ENCODE measurements around the gene MERTK. TPM values are rescaled to one million over a fixed set of nuclear protein-coding genes. Genes with fewer than 3 reads are reported as not detected.

The MERTK gene
- total and polyA plus RNA-seq, 12 donors, result 23.3 to 152 (median 75.3) TPM

DNA sequence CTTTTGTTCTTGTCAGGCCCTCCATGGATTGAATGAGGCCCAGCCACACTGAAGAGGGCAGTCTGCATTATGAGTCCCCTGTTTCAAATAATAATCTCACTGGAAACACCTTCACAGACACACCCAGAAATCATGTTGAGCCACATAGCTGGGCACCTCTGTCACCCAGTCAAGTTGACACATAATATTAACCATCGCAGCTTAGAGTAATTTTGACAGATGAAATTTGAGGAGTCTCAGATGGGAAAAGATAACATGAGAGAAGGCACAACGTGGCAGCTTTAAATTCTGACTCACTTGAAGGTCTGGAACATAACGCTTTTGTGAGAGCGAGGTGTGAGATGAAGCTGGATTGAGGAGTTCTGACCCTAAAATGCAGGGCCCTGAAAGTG, 85.8 kb downstream of the MERTK start:
- peak overlapping the region in 1 of 5 donors; percentile 19 for H3K27ac ChIP-seq
- no peaks in the 10 kb centered on the region for H3K9me3 ChIP-seq (replicated peaks in 1 of 3)
- DNase-seq, result no peak
- no peaks in the 10 kb centered on the region for H3K27me3 ChIP-seq
- peaks cover 0 to 33% of the 10 kb centered on the region in 2 donors for H3K36me3 ChIP-seq (replicated peaks in 1 of 2)
- TF ChIP-seq CTCF (IDR thresholded peaks at IDR 0.05) (no peak), POLR2A (IDR thresholded peaks at IDR 0.05) (no peak)
- WGBS, 4 donors, result 86 to 90% (median 88%) methylated on average over 4 of the region's 4 CpGs
- H3K4me3 ChIP-seq, result no peak overlapping the region
- H3K4me1 ChIP-seq (replicated peaks in 1 of 2), result peaks cover 15 to 41% of the 10 kb centered on the region in 2 donors
- intact Hi-C loops (cut with DNase I), result no loop called here

- no peak for TF ChIP-seq POLR2A (IDR thresholded peaks at IDR 0.05)
- Histone ChIP-seq H3K4me1 (replicated peaks in 1 of 2) (peaks cover 14 to 31% of the 10 kb centered on the region in 2 donors), H3K27ac (peak overlapping the region in 1 of 5 donors; percentile 63), H3K9me3 (replicated peaks in 1 of 3) (no peaks in the 10 kb centered on the region), H3K27me3 (no peaks in the 10 kb centered on the region), H3K36me3 (replicated peaks in 1 of 2) (peaks cover 0 to 44% of the 10 kb centered on the region in 2 donors), H3K4me3 (no peak overlapping the region)
- intact Hi-C loops (cut with DNase I), result no loop called here
- no peak for DNase-seq
- WGBS, 4 donors, result 68 to 90% (median 80%) methylated on average over 4 of the region's 4 CpGs
Observed at GRCh38 chr2:111985514-111985913, 87.1 kb downstream of the MERTK start.

- WGBS, 4 donors, result 35 to 47% (median 40%) methylated on average over 6 of the region's 6 CpGs
- H3K27me3 ChIP-seq, result no peaks in the 10 kb centered on the region
- H3K9me3 ChIP-seq (replicated peaks in 1 of 3), result no peaks in the 10 kb centered on the region
- peaks cover 14 to 31% of the 10 kb centered on the region in 2 donors for H3K4me1 ChIP-seq (replicated peaks in 1 of 2)
- DNase-seq, result no peak
- TF ChIP-seq POLR2A (IDR thresholded peaks at IDR 0.05), result no peak
- TF ChIP-seq CTCF (IDR thresholded peaks at IDR 0.05), result no peak
- peak overlapping the region in 4 of 5 donors; percentile 38 to 63 (median 45) for H3K27ac ChIP-seq
- intact Hi-C loops (cut with DNase I), result no loop called here
- peaks cover 0 to 50% of the 10 kb centered on the region in 2 donors for H3K36me3 ChIP-seq (replicated peaks in 1 of 2)
- H3K4me3 ChIP-seq, result no peak overlapping the region
Observed at GRCh38 chr2:111986116-111986900, 87.9 kb downstream of the MERTK start.

- H3K27me3 ChIP-seq, result no peaks in the 10 kb centered on the region
- H3K4me1 ChIP-seq (replicated peaks in 1 of 2), result peaks cover 14 to 24% of the 10 kb centered on the region in 2 donors
- H3K36me3 ChIP-seq (replicated peaks in 1 of 2), result peaks cover 0 to 40% of the 10 kb centered on the region in 2 donors
- 79 to 99% (median 94%) methylated on average over 3 of the region's 3 CpGs for WGBS, 4 donors
- TF ChIP-seq CTCF (IDR thresholded peaks at IDR 0.05) (no peak), POLR2A (IDR thresholded peaks at IDR 0.05) (no peak)
- DNase-seq, result no peak
- intact Hi-C loops (cut with DNase I), result no loop called here
- no peaks in the 10 kb centered on the region for H3K9me3 ChIP-seq (replicated peaks in 1 of 3)
- H3K4me3 ChIP-seq, result no peak overlapping the region
- H3K27ac ChIP-seq, result no peak overlapping the region
Observed at GRCh38 chr2:111990375-111990774, 92.0 kb downstream of the MERTK start.
